Measurements from ENCODE around the gene SULT1A1.
"Not testable (repeated sequence)": the region's sequence is repeated elsewhere in the genome, so short reads cannot be mapped to it uniquely, and the experiment has no call there.

DNA sequence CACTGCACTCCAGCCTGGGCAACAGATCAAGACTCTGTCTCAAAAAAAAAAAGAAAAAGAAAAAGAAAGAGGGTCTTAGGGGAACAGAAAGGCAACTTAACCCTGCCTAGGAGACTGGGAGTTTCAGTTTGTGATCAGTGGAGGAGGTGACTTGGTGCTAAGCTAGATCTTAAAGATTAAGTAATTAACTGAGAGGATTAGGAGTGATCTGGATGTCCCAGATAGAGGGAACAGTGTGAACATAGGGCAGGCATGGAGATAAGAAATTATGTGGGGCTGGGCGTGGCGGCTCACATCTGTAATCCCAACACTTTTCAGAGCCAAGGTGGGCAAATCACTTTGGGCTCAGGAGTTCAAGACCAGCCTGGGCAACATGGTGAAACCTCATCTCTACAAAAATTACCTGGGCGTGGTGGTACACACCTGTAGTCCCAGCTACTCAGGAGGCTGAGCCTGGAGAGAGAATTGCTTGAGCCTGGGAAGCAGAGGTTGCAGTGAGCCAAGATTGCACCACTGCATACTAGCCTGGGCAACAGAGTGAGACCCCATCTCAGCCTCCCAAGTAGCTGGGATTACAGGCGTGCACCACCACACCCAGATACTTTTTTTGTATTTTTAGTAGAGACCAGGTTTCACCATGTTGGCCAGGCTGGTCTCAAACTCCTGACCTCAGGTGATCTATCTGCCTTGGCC, 43.5 kb downstream of the SULT1A1 start:
- TF ChIP-seq, protein P1, sequence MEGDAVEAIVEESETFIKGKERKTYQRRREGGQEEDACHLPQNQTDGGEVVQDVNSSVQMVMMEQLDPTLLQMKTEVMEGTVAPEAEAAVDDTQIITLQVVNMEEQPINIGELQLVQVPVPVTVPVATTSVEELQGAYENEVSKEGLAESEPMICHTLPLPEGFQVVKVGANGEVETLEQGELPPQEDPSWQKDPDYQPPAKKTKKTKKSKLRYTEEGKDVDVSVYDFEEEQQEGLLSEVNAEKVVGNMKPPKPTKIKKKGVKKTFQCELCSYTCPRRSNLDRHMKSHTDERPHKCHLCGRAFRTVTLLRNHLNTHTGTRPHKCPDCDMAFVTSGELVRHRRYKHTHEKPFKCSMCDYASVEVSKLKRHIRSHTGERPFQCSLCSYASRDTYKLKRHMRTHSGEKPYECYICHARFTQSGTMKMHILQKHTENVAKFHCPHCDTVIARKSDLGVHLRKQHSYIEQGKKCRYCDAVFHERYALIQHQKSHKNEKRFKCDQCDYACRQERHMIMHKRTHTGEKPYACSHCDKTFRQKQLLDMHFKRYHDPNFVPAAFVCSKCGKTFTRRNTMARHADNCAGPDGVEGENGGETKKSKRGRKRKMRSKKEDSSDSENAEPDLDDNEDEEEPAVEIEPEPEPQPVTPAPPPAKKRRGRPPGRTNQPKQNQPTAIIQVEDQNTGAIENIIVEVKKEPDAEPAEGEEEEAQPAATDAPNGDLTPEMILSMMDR (conservative IDR thresholded peaks at IDR 0.05; ENCODE audit: low read length), result not testable (repeated sequence)
- TF ChIP-seq EZH2phosphoT487 (IDR thresholded peaks at IDR 0.05; ENCODE audit: borderline replicate concordance), result not testable (repeated sequence)
